Nephron progenitor cell (in vitro differentiated cells): Measurements from ENCODE around the gene PTGIR.
A peak's percentile ranks its signal among the peaks of the same experiment; 100 is the strongest.

Source experiments
- DNase-seq: peaks from one replicate; pipeline ENCODE4 v3.0.0; 2021
- H3K27ac Mint-ChIP-seq: 2 replicates; pipeline ENCODE4 v1.8.0; 2021; ENCODE audit warnings: mild to moderate bottlenecking, moderate library complexity, mixed read lengths
- H3K27me3 Mint-ChIP-seq: 2 replicates; pipeline ENCODE4 v1.8.0; 2021; ENCODE audit warnings: mild to moderate bottlenecking, low read depth, mixed read lengths; ENCODE audit not compliant: poor library complexity
- H3K36me3 Mint-ChIP-seq: 2 replicates; pipeline ENCODE4 v1.8.0; 2021; ENCODE audit warnings: low read depth, mixed read lengths
- H3K4me1 Mint-ChIP-seq: 2 replicates; pipeline ENCODE4 v1.8.0; 2021; ENCODE audit warnings: mixed read lengths
- H3K4me3 Mint-ChIP-seq: 2 replicates; pipeline ENCODE4 v1.8.0; 2021; ENCODE audit warnings: mild to moderate bottlenecking, moderate library complexity, mixed read lengths
- H3K9me3 Mint-ChIP-seq: 2 replicates; pipeline ENCODE4 v1.8.0; 2021; ENCODE audit warnings: mild to moderate bottlenecking, moderate library complexity, mixed read lengths
- CTCF ChIP-seq: fragments of 200-600 bp; sonication (generic); IDR thresholded peaks from 2 replicates; pipeline ENCODE4 v1.5.0; 2021; ENCODE audit warnings: antibody characterized with exemption

The PTGIR gene

GRCh38 chr19:46616631-46617322, 8.1 kb downstream of the PTGIR start:
- peak; percentile 46 for TF ChIP-seq CTCF
- peaks cover 40% of the 10 kb centered on the region for H3K4me1 Mint-ChIP-seq
- H3K27me3 Mint-ChIP-seq = peaks cover 3% of the 10 kb centered on the region
- no peak overlapping the region for H3K27ac Mint-ChIP-seq
- H3K4me3 Mint-ChIP-seq = no peak overlapping the region
- peak; percentile 73 for DNase-seq
- H3K9me3 Mint-ChIP-seq = no peaks in the 10 kb centered on the region
- no peaks in the 10 kb centered on the region for H3K36me3 Mint-ChIP-seq

DNA sequence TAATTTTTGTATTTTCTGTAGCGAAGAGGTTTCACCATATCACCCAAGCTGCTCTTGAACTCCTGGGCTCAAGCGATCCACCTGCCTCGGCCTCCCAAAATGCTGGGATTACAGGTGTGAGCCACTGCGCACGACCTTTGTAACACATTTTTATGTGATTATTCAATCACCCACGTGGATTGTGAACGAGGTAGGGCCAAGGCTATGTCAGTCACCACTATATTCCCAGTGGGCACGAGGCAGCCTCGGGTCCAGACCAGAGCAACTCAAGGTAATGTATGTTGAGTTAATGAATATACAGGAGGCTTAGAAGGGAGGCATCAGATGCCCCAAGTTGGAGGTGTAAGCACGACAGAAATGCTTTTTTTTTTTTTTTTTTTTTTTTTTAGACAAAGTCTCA, 8.9 kb downstream of the PTGIR start:
- Mint-ChIP-seq H3K27ac (no peak overlapping the region), H3K27me3 (peaks cover 3% of the 10 kb centered on the region), H3K36me3 (no peaks in the 10 kb centered on the region), H3K9me3 (no peaks in the 10 kb centered on the region), H3K4me3 (no peak overlapping the region), H3K4me1 (peaks cover 32% of the 10 kb centered on the region)
- no peak for DNase-seq
- no peak for TF ChIP-seq CTCF

DNA sequence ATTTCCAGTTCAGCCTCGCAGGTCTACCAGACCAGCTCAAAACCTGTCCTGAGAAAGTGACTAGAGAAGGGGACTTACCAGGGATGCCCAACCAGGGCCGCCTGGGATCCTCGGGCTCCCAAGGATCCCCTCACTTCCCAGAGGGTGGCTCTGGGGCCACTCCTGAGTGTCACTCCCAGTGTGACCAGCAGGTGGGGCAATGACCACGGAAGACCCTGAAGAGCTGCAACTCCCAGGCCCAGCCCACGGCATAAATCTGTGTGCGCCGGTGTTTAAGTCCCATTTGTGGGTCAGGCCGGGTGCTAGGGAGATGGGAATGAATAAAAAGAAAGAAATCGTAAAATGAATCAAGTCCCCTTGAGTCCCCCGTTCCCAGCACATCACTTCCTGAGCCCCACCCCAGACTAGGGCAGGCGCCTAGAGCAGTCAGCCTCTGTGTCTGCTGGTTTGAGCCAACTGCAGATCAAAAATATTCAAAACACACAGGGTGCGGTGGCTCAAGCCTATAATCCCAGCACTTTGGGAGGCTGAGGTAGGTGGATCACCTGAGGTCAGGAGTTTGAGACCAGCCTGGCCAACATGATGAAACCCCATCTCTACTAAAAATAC, 10.7 kb downstream of the PTGIR start:
- peak; percentile 86 for TF ChIP-seq CTCF
- no peak overlapping the region for H3K4me3 Mint-ChIP-seq
- no peak overlapping the region for H3K27ac Mint-ChIP-seq
- peaks cover 3% of the 10 kb centered on the region for H3K36me3 Mint-ChIP-seq
- peaks cover 25% of the 10 kb centered on the region for H3K4me1 Mint-ChIP-seq
- H3K9me3 Mint-ChIP-seq = no peaks in the 10 kb centered on the region
- DNase-seq = peak; percentile 93
- no peaks in the 10 kb centered on the region for H3K27me3 Mint-ChIP-seq

DNA sequence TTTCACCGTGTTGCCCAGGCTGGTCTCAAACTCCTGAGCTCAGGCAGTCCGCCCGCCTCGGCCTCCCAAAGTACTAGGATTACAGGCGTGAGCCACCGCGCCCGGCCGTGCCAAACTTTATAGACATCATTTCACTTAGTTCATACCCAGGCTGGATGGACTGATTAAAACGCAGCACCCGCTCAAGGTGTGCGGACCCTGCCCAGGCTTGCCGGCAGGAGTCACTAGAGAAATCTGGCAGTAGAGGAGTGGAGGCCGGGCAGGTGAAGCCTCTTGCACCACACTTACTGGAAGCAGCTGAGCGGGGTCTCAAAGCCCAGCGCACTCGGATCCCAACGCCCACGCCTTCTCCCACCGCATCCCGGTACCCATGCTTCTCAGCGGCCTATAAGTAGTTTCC, 11.4 kb downstream of the PTGIR start:
- DNase-seq = no peak
- Mint-ChIP-seq H3K4me3 (no peak overlapping the region), H3K9me3 (no peaks in the 10 kb centered on the region), H3K27ac (no peak overlapping the region), H3K27me3 (no peaks in the 10 kb centered on the region), H3K36me3 (peaks cover 7% of the 10 kb centered on the region), H3K4me1 (peaks cover 27% of the 10 kb centered on the region)
- no peak for TF ChIP-seq CTCF

DNA sequence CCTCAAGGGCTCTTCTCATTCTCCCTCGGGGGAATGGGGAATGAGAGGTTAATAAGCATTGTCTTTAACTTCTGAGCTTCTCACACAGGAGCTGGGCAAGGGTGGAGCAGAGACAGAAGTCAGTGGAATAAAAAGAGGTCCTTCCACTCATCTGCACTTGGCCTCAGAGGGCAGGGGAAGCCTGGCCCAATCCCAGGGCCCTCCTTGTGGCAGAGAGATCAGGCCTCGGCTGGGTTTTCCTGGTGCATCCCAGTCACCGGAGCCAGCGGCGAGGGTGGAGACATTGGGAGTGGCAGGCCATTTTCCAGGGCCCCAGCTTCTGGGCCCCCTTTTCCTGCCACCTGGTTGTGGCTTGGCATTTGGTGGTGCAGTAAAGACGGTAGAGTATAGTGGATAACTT, 13.1 kb downstream of the PTGIR start:
- no peak for TF ChIP-seq CTCF
- Mint-ChIP-seq H3K27me3 (no peaks in the 10 kb centered on the region), H3K4me1 (peaks cover 22% of the 10 kb centered on the region), H3K36me3 (peaks cover 17% of the 10 kb centered on the region), H3K27ac (peak overlapping the region; percentile 85), H3K9me3 (no peaks in the 10 kb centered on the region), H3K4me3 (no peak overlapping the region)
- DNase-seq = no peak
